ENCODE measurements around the gene TLCD4. TPM values are rescaled to one million over a fixed set of nuclear protein-coding genes. Genes with fewer than 3 reads are reported as not detected.

TLCD4 gene
- total and polyA plus RNA-seq, 2 of the 8 experiments (the other 6 are each of a cell fraction or from before 2014, with no cell fraction given), result 0.79 to 4.2 TPM

- no peak overlapping the region for H3K4ac ChIP-seq (replicated peaks; ENCODE audit: insufficient read length, low read depth, low read length)
- no peak overlapping the region for H3K9ac ChIP-seq (replicated peaks in 1 of 4; ENCODE audit: extremely low read depth in 1 of 4, low read depth in 3 of 4, low read length in 3 of 4)
- H2AK5ac ChIP-seq (ENCODE audit: low read depth, low read length), result no peak overlapping the region
- peaks cover 4% of the 10 kb centered on the region; the same call in 1 of the 2 replicates for H3K23me2 ChIP-seq (ENCODE audit: low read depth, low read length)
- H3K14ac ChIP-seq (ENCODE audit: insufficient read length), result no peak overlapping the region
- peaks cover 0 to 4% (median 2%) of the 10 kb centered on the region in 4 experiments; a peak in 3 of 7 replicates for H3K27me3 ChIP-seq (replicated peaks in 1 of 4; ENCODE audit: control insufficient read depth in 3 of 4, extremely low read depth in 1 of 4, insufficient read depth in 3 of 4, low read length in 3 of 4)
- no peaks in the 10 kb centered on the region for H3K79me2 ChIP-seq (ENCODE audit: control insufficient read depth in 1 of 2, insufficient read depth in 2 of 2, low read length in 2 of 2)
- no peak overlapping the region for H2BK5ac ChIP-seq (ENCODE audit: low read depth, low read length)
- H3K4me1 ChIP-seq (replicated peaks in 1 of 4; ENCODE audit: control insufficient read depth in 3 of 4, insufficient read depth in 4 of 4, low read length in 3 of 4), result no peaks in the 10 kb centered on the region
- no peaks in the 10 kb centered on the region for H3K79me1 ChIP-seq (ENCODE audit: low read depth, low read length)
- H4K91ac ChIP-seq (replicated peaks; ENCODE audit: insufficient read length, low read length), result no peak overlapping the region
- no peak overlapping the region for H2AFZ ChIP-seq (ENCODE audit: low read length)
- no peak overlapping the region for H3K4me3 ChIP-seq (ENCODE audit: extremely low read depth in 1 of 4, insufficient read depth in 2 of 4, low read depth in 3 of 4, low read length in 4 of 4)
- no peak overlapping the region for H2BK20ac ChIP-seq (ENCODE audit: low read length)
- H4K8ac ChIP-seq (ENCODE audit: extremely low read depth, insufficient read depth, low read length), result no peak overlapping the region
- 83% methylated on average over 3 of the region's 3 CpGs; no CpG with 5 or more reads in 1 of the 2 experiments for WGBS, 2 experiments (ENCODE audit: extremely low coverage in 1 of 2, insufficient coverage in 1 of 2, insufficient read length in 1 of 2, insufficient replicate concordance in 2 of 2, low coverage in 1 of 2, low lambda C conversion rate in 2 of 2, missing lambda C conversion rate in 1 of 2)
- CTCF ChIA-PET (ENCODE audit: partially characterized antibody), result interaction anchor here (0.6 to 5.5 kb wide), 18 partner anchors 8 to 898 kb away, joined by 3 to 46 read pairs (median 4); no protein-coding TSS in a partner anchor
- POLR2A ChIA-PET (ENCODE audit: partially characterized antibody), result interaction anchor here (0.6 to 0.9 kb wide), 2 partner anchors 16 to 40 kb away, joined by 3 read pairs; no protein-coding TSS in a partner anchor
- no peak overlapping the region for H3K18ac ChIP-seq (ENCODE audit: extremely low read depth, low read length)
- no peak overlapping the region for H2BK12ac ChIP-seq (ENCODE audit: low read depth, low read length)
- peaks cover 0 to 2% of the 10 kb centered on the region in 2 experiments for H4K20me1 ChIP-seq (replicated peaks in 1 of 2; ENCODE audit: control insufficient read depth in 1 of 2, insufficient read depth in 2 of 2, low read length in 2 of 2)
- H3K27ac ChIP-seq (ENCODE audit: low read depth, low read length), result no peak overlapping the region
- no peak for FAIRE-seq
- no peak for TF ChIP-seq YY1 (IDR thresholded peaks at IDR 0.05; ENCODE audit: low read depth, low read length)
- peak; percentile 11; the same call in 1 of the 2 replicates for TF ChIP-seq CEBPB (IDR thresholded peaks at IDR 0.05; ENCODE audit: low read depth, low read length)
- TF ChIP-seq HDAC6 (IDR thresholded peaks at IDR 0.05; ENCODE audit: low read depth, low read length), result no peak
- TF ChIP-seq CREB1 (IDR thresholded peaks at IDR 0.05), result no peak
- no peak for TF ChIP-seq MAX (IDR thresholded peaks at IDR 0.05)
- TF ChIP-seq JUN (IDR thresholded peaks at IDR 0.05; ENCODE audit: low read depth, low read length), result no peak
- no peak for TF ChIP-seq ATF3 (IDR thresholded peaks at IDR 0.05; ENCODE audit: insufficient read depth, low read depth, low read length)
- no peak for DNase-seq (ENCODE audit: low read depth in 1 of 2, low spot score in 2 of 2)
- H3K36me3 ChIP-seq (ENCODE audit: control insufficient read depth in 2 of 4, insufficient read depth in 4 of 4, low read length in 3 of 4), result no peaks in the 10 kb centered on the region
- no peak overlapping the region for H2BK120ac ChIP-seq (replicated peaks; ENCODE audit: low read depth, low read length)
- no peak overlapping the region for H4K5ac ChIP-seq (ENCODE audit: insufficient read length, low read depth, low read length)
- H2BK15ac ChIP-seq (ENCODE audit: low read length), result no peak overlapping the region
- no peak overlapping the region for H3K4me2 ChIP-seq (ENCODE audit: insufficient read depth in 1 of 2, low read depth in 2 of 2, low read length in 2 of 2)
- no peak overlapping the region for H3K23ac ChIP-seq (ENCODE audit: insufficient read length)
- H3K56ac ChIP-seq (replicated peaks; ENCODE audit: insufficient read length, low read depth, low read length), result no peak overlapping the region
- H3K9me3 ChIP-seq (ENCODE audit: insufficient read depth in 2 of 2, low read depth in 1 of 2, low read length in 1 of 2), result no peaks in the 10 kb centered on the region
Measured at GRCh38 chr1:95115708-95116137, 1.4 kb upstream of the TLCD4 start.

Measured in H1 (cell line).